22Rv1 (cell line): ENCODE data around the gene NOS3.
A peak's percentile ranks its signal among the peaks of the same experiment; 100 is the strongest.

Experiments
- H3K27ac ChIP-seq: fragments of 450-650 bp; 2 replicates; pipeline ENCODE4 v1.5.1; 2017
- CTCF ChIP-seq: fragments of 450-650 bp; IDR thresholded peaks from 2 replicates; pipeline ENCODE4 v1.5.1; 2017; ENCODE audit warnings: mild to moderate bottlenecking
- ZFX ChIP-seq: fragments of 450-650 bp; IDR thresholded peaks from 2 replicates; pipeline ENCODE4 v1.6.1; 2017; ENCODE audit warnings: antibody characterized with exemption, borderline replicate concordance

Gene NOS3

GRCh38 chr7:151033864-151034249, 43.0 kb downstream of the NOS3 start:
- TF ChIP-seq CTCF (no peak), ZFX (no peak)
- no peak overlapping the region for H3K27ac ChIP-seq

GRCh38 chr7:151034312-151035025, 43.7 kb downstream of the NOS3 start:
- TF ChIP-seq CTCF (no peak), ZFX (no peak)
- H3K27ac ChIP-seq: no peak overlapping the region

GRCh38 chr7:151035026-151035717, 44.4 kb downstream of the NOS3 start:
- TF ChIP-seq ZFX (no peak), CTCF (no peak)

GRCh38 chr7:151035902-151036301, 45.1 kb downstream of the NOS3 start:
- no peak for TF ChIP-seq ZFX
- no peak for TF ChIP-seq CTCF
- no peak overlapping the region for H3K27ac ChIP-seq

More at GRCh38 chr7:151035026-151035717, 44.4 kb downstream of the NOS3 start:
- H3K27ac ChIP-seq: no peak overlapping the region

GRCh38 chr7:151038951-151039849, 48.4 kb downstream of the NOS3 start:
- peak overlapping the region; percentile 15; the same call in 1 of the 2 replicates for H3K27ac ChIP-seq
- TF ChIP-seq ZFX: no peak
- TF ChIP-seq CTCF: no peak

- peak overlapping the region; percentile 15; the same call in 1 of the 2 replicates for H3K27ac ChIP-seq
- no peak for TF ChIP-seq ZFX
- no peak for TF ChIP-seq CTCF
These were observed 49.2 kb downstream of the NOS3 start for GRCh38 chr7:151039850-151040548.
